ENCODE data around the gene ENOX2. TPM values are rescaled to one million over a fixed set of nuclear protein-coding genes. Genes with fewer than 3 reads are reported as not detected.

ENOX2 gene
- total and polyA plus RNA-seq, 2 experiments from 2014 or later: 16.0 to 34.0 TPM

GRCh38 chrX:130626521-130626920, 276.5 kb downstream of the ENOX2 start:
- Histone ChIP-seq H3K9me3 (ENCODE audit: low read depth) (no peaks in the 10 kb centered on the region), H3K27ac (no peak overlapping the region), H3K4me1 (ENCODE audit: low read depth) (peaks cover 23% of the 10 kb centered on the region), H3K36me3 (no peaks in the 10 kb centered on the region), H3K4me3 (no peak overlapping the region), H3K27me3 (no peaks in the 10 kb centered on the region)
- TF ChIP-seq CTCF (IDR thresholded peaks at IDR 0.05; ENCODE audit: low read depth, low read length): no peak
- peak in 1 of 2 donors; percentile 9 for DNase-seq (ENCODE audit: low read depth in 1 of 2, low spot score in 1 of 2)

- Histone ChIP-seq H3K27ac (no peak overlapping the region), H3K27me3 (no peaks in the 10 kb centered on the region), H3K4me1 (ENCODE audit: low read depth) (peaks cover 16% of the 10 kb centered on the region), H3K4me3 (no peak overlapping the region), H3K9me3 (ENCODE audit: low read depth) (no peaks in the 10 kb centered on the region), H3K36me3 (no peaks in the 10 kb centered on the region)
- no peak for DNase-seq (ENCODE audit: low read depth in 1 of 2, low spot score in 1 of 2)
- no peak for TF ChIP-seq CTCF (IDR thresholded peaks at IDR 0.05; ENCODE audit: low read depth, low read length)
These were observed 277.6 kb downstream of the ENOX2 start for GRCh38 chrX:130625386-130625785.

- no peaks in the 10 kb centered on the region for H3K36me3 ChIP-seq
- H3K27me3 ChIP-seq: no peaks in the 10 kb centered on the region
- no peak for TF ChIP-seq CTCF (IDR thresholded peaks at IDR 0.05; ENCODE audit: low read depth, low read length)
- no peaks in the 10 kb centered on the region for H3K9me3 ChIP-seq (ENCODE audit: low read depth)
- no peak overlapping the region for H3K4me3 ChIP-seq
- H3K4me1 ChIP-seq (ENCODE audit: low read depth): no peaks in the 10 kb centered on the region
- no peak for DNase-seq (ENCODE audit: low read depth in 1 of 2, low spot score in 1 of 2)
- no peak overlapping the region for H3K27ac ChIP-seq
These were observed 279.5 kb downstream of the ENOX2 start for GRCh38 chrX:130623518-130623917.

- DNase-seq (ENCODE audit: low read depth in 1 of 2, low spot score in 1 of 2): no peak
- no peak for TF ChIP-seq CTCF (IDR thresholded peaks at IDR 0.05; ENCODE audit: low read depth, low read length)
These were observed 287.1 kb downstream of the ENOX2 start for GRCh38 chrX:130615941-130616340.

GRCh38 chrX:130607431-130607830, 295.6 kb downstream of the ENOX2 start:
- Histone ChIP-seq H3K27me3 (no peaks in the 10 kb centered on the region), H3K27ac (no peak overlapping the region), H3K36me3 (no peaks in the 10 kb centered on the region), H3K4me1 (ENCODE audit: low read depth) (peaks cover 6% of the 10 kb centered on the region), H3K4me3 (no peak overlapping the region), H3K9me3 (ENCODE audit: low read depth) (no peaks in the 10 kb centered on the region)
- no peak for DNase-seq (ENCODE audit: low read depth in 1 of 2, low spot score in 1 of 2)
- TF ChIP-seq CTCF (IDR thresholded peaks at IDR 0.05; ENCODE audit: low read depth, low read length): no peak

More at GRCh38 chrX:130615941-130616340, 287.1 kb downstream of the ENOX2 start:
- Histone ChIP-seq H3K27ac (no peak overlapping the region), H3K36me3 (no peaks in the 10 kb centered on the region), H3K9me3 (ENCODE audit: low read depth) (no peaks in the 10 kb centered on the region), H3K4me3 (no peak overlapping the region), H3K27me3 (no peaks in the 10 kb centered on the region), H3K4me1 (ENCODE audit: low read depth) (no peaks in the 10 kb centered on the region)

- no peaks in the 10 kb centered on the region for H3K27me3 ChIP-seq
- no peaks in the 10 kb centered on the region for H3K36me3 ChIP-seq
- H3K4me1 ChIP-seq (ENCODE audit: low read depth): peaks cover 6% of the 10 kb centered on the region
- no peak for DNase-seq (ENCODE audit: low read depth in 1 of 2, low spot score in 1 of 2)
- no peak for TF ChIP-seq CTCF (IDR thresholded peaks at IDR 0.05; ENCODE audit: low read depth, low read length)
- no peaks in the 10 kb centered on the region for H3K9me3 ChIP-seq (ENCODE audit: low read depth)
- H3K4me3 ChIP-seq: no peak overlapping the region
- H3K27ac ChIP-seq: no peak overlapping the region
These were observed 296.6 kb downstream of the ENOX2 start for GRCh38 chrX:130606425-130606824.
